HepG2 (cell line): ENCODE data around the gene BICDL2. TPM values are rescaled to one million over a fixed set of nuclear protein-coding genes. Genes with fewer than 3 reads are reported as not detected.

ENCODE experiments used
- IRF9 ChIP-seq: sonication (generic); formaldehyde crosslinking; IDR thresholded peaks from 2 replicates; pipeline ENCODE4 v1.8.0; 2022; ENCODE audit warnings: missing genetic modification reagents, mild to moderate bottlenecking, borderline replicate concordance
- MIXL1 ChIP-seq: IDR thresholded peaks from 2 replicates; pipeline ENCODE4 v1.6.1; 2016
- NKX3-1 ChIP-seq: sonication (generic); formaldehyde crosslinking; IDR thresholded peaks from 2 replicates; pipeline ENCODE4 v1.5.0; 2020; ENCODE audit warnings: missing genetic modification reagents
- RAD51 ChIP-seq: fragments of 450-650 bp; IDR thresholded peaks from 2 replicates; pipeline ENCODE4 v1.6.1; 2016; ENCODE audit warnings: borderline replicate concordance
- SNAPC4 ChIP-seq: sonication (generic); formaldehyde crosslinking; IDR thresholded peaks from 2 replicates; pipeline ENCODE4 v1.4.0; 2020; ENCODE audit warnings: mild to moderate bottlenecking, missing genetic modification reagents
- THYN1 ChIP-seq: sonication (generic); formaldehyde crosslinking; IDR thresholded peaks from 2 replicates; pipeline ENCODE4 v1.8.1; 2023; ENCODE audit warnings: low read depth, mild to moderate bottlenecking, moderate library complexity, missing genetic modification reagents, borderline replicate concordance
- ZBTB39 ChIP-seq: sonication (generic); formaldehyde crosslinking; IDR thresholded peaks from 2 replicates; pipeline ENCODE4 v1.5.0; 2020; ENCODE audit warnings: missing genetic modification reagents
- ZNF101 ChIP-seq: sonication (generic); formaldehyde crosslinking; IDR thresholded peaks from 2 replicates; pipeline ENCODE4 v1.4.0; 2020; ENCODE audit warnings: mild to moderate bottlenecking, low read depth, missing genetic modification reagents, borderline replicate concordance
- ZNF251 ChIP-seq: sonication (generic); formaldehyde crosslinking; IDR thresholded peaks from 2 replicates; pipeline ENCODE4 v1.9.0; 2021; ENCODE audit warnings: mild to moderate bottlenecking, missing genetic modification reagents
- ZNF530 ChIP-seq: sonication (generic); formaldehyde crosslinking; IDR thresholded peaks from 2 replicates; pipeline ENCODE4 v1.5.0; 2020; ENCODE audit warnings: low read depth, mild to moderate bottlenecking, missing genetic modification reagents
- ZNF547 ChIP-seq: sonication (generic); formaldehyde crosslinking; IDR thresholded peaks from 2 replicates; pipeline ENCODE4 v1.5.1; 2020; ENCODE audit warnings: mild to moderate bottlenecking, missing genetic modification reagents
- ZNF569 ChIP-seq: sonication (generic); formaldehyde crosslinking; IDR thresholded peaks from 2 replicates; pipeline ENCODE4 v1.5.0; 2020; ENCODE audit warnings: mild to moderate bottlenecking, missing genetic modification reagents, moderate library complexity, borderline replicate concordance
- ZNF703 ChIP-seq: sonication (generic); formaldehyde crosslinking; IDR thresholded peaks from 2 replicates; pipeline ENCODE4 v1.5.1; 2020; ENCODE audit warnings: missing genetic modification reagents, mild to moderate bottlenecking, moderate library complexity, borderline replicate concordance
- ZNF75D ChIP-seq: sonication (generic); formaldehyde crosslinking; IDR thresholded peaks from 2 replicates; pipeline ENCODE4 v1.8.1; 2023; ENCODE audit warnings: missing genetic modification reagents, mild to moderate bottlenecking, borderline replicate concordance
- polyA plus RNA-seq, 8 experiments: library from polyadenylated mRNA; depleted of rRNA in 3 of 8; stranded (reverse) in 7 of 8; unstranded in 1 of 8; fragments of >200 nt; fragmentation: Illumina TruSeq in 4 of 8; extraction: Trizol in 4 of 8; gene quantifications; 2 replicates each; pipeline versions ENCODE4 v1.2.1 to v1.2.3, GENCODE V29; 2011 to 2016; ENCODE audit warnings: low read depth in 4 of 8, missing spikeins in 1 of 8, mixed read lengths in 1 of 8; ENCODE audit not compliant: insufficient read depth in 1 of 8
- total RNA-seq, 5 experiments: library from RNA; depleted of rRNA; stranded (reverse); fragments of >200 nt; fragmentation: Illumina TruSeq; extraction: Trizol; gene quantifications; 2 replicates each; pipeline ENCODE4 v1.2.3, GENCODE V29; 2016; ENCODE audit warnings: low read depth in 1 of 5
- TF ChIP-seq, protein P1 (sequence below): sonication (generic); formaldehyde crosslinking; IDR thresholded peaks from 2 replicates; pipeline ENCODE4 v1.4.0; 2020; ENCODE audit warnings: mild to moderate bottlenecking, missing genetic modification reagents, borderline replicate concordance

BICDL2 gene
- total and polyA plus RNA-seq, 2 of the 13 experiments (the other 11 are each of a cell fraction or from before 2014, with no cell fraction given) = 0.12 TPM; not detected in 1

- TF ChIP-seq, protein P1, sequence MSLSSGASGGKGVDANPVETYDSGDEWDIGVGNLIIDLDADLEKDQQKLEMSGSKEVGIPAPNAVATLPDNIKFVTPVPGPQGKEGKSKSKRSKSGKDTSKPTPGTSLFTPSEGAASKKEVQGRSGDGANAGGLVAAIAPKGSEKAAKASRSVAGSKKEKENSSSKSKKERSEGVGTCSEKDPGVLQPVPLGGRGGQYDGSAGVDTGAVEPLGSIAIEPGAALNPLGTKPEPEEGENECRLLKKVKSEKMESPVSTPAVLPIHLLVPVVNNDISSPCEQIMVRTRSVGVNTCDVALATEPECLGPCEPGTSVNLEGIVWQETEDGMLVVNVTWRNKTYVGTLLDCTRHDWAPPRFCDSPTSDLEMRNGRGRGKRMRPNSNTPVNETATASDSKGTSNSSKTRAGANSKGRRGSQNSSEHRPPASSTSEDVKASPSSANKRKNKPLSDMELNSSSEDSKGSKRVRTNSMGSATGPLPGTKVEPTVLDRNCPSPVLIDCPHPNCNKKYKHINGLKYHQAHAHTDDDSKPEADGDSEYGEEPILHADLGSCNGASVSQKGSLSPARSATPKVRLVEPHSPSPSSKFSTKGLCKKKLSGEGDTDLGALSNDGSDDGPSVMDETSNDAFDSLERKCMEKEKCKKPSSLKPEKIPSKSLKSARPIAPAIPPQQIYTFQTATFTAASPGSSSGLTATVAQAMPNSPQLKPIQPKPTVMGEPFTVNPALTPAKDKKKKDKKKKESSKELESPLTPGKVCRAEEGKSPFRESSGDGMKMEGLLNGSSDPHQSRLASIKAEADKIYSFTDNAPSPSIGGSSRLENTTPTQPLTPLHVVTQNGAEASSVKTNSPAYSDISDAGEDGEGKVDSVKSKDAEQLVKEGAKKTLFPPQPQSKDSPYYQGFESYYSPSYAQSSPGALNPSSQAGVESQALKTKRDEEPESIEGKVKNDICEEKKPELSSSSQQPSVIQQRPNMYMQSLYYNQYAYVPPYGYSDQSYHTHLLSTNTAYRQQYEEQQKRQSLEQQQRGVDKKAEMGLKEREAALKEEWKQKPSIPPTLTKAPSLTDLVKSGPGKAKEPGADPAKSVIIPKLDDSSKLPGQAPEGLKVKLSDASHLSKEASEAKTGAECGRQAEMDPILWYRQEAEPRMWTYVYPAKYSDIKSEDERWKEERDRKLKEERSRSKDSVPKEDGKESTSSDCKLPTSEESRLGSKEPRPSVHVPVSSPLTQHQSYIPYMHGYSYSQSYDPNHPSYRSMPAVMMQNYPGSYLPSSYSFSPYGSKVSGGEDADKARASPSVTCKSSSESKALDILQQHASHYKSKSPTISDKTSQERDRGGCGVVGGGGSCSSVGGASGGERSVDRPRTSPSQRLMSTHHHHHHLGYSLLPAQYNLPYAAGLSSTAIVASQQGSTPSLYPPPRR (CRISPR knock-in tag) = no peak; the same call in 1 of the 2 replicates
- no peak for TF ChIP-seq ZNF530 (CRISPR knock-in tag)
- TF ChIP-seq ZNF547 (CRISPR knock-in tag) = no peak
- TF ChIP-seq ZNF569 (CRISPR knock-in tag) = no peak
- peak; percentile 12; the same call in 1 of the 2 replicates for TF ChIP-seq NKX3-1
- TF ChIP-seq IRF9 = no peak
- peak; percentile 23; the same call in 1 of the 2 replicates for TF ChIP-seq ZNF101 (CRISPR knock-in tag)
- TF ChIP-seq MIXL1 = no peak
- TF ChIP-seq ZNF251 (CRISPR knock-in tag) = no peak
- 0 out of 2 replicates have a peak, but pooled peaks have one; percentile 0 for TF ChIP-seq ZBTB39 (CRISPR knock-in tag)
- TF ChIP-seq SNAPC4 (CRISPR knock-in tag) = 0 out of 2 replicates have a peak, but pooled peaks have one; percentile 58
- TF ChIP-seq ZNF703 = peak; percentile 46; the same call in 1 of the 2 replicates
- no peak for TF ChIP-seq RAD51
- TF ChIP-seq THYN1 (CRISPR knock-in tag) = no peak
- no peak for TF ChIP-seq ZNF75D
These were observed 29.1 kb upstream of the BICDL2 start (continued) for GRCh38 chr16:3065742-3066439.
